GM18499 (cell line): ENCODE data around the gene PDF.
"Not testable (repeated sequence)": the region's sequence is repeated elsewhere in the genome, so short reads cannot be mapped to it uniquely, and the experiment has no call there.

Experiments
- ATAC-seq: cut with Tn5 transposase; IDR thresholded peaks from one replicate; pipeline ENCODE4 v1.9.1; 2021; ENCODE audit warnings: moderate number of reproducible peaks; ENCODE audit not compliant: insufficient read depth, unreplicated experiment

Gene PDF, protein sequence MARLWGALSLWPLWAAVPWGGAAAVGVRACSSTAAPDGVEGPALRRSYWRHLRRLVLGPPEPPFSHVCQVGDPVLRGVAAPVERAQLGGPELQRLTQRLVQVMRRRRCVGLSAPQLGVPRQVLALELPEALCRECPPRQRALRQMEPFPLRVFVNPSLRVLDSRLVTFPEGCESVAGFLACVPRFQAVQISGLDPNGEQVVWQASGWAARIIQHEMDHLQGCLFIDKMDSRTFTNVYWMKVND

DNA sequence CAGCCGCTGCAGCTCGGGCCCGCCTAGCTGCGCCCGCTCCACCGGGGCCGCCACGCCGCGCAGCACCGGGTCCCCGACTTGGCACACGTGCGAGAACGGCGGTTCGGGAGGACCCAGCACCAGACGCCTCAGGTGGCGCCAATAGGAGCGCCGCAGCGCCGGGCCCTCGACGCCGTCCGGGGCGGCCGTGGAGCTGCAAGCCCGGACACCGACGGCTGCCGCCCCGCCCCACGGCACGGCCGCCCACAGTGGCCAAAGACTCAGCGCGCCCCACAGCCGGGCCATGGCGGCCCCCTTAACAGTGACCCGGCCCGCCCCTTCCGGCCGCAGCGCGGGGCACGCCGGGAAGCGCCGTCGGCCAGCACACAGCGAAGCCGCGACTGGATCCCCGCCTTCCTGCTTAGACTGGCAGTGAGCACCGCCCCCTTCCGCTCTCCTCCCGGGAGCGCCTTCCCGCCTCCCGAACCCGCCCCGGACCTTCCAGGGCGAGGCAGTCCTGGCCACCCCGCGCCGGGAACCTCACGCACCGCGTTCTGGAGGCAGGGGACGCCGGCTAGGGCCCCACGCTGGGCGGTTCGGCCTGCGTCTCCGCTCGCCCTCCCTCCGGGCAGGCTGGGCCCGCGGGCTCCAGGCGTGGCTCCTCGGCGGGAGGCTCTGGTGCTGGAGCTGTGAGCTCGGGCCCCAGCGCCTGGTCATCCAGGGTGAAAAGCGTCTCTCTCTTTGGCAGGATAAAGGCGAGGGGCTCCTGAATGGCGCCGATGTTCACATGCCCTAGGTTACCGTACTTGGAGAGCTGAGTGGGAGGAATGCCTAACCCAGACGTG lies at the start of gene PDF:
Gene PDF, minus strand, starts transcription at position 303 of the 824 bp plus-strand sequence. Its CDS starts 18 bp downstream, at position 285.
- ATAC-seq: peak; percentile 58

DNA sequence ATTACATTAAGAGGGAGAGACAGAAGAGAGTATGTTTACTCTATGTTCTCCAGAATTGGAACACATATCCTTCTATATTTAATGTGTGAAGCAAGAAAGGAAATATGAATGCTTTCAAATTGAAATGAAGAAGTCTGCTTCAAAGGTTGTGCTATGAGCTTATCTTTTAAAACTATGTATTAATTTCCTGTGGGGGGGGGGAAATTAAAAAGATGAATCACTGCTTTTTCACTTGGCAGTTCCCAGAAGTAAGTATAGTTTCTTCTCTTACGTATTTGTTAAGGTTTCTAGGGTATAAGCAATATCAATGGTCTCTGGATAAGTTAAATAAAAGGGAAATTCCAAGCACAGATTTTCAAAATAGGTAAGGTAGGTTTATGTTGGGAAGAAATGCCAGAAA lies 48.4 kb upstream of the PDF start:
- no peak for ATAC-seq

DNA sequence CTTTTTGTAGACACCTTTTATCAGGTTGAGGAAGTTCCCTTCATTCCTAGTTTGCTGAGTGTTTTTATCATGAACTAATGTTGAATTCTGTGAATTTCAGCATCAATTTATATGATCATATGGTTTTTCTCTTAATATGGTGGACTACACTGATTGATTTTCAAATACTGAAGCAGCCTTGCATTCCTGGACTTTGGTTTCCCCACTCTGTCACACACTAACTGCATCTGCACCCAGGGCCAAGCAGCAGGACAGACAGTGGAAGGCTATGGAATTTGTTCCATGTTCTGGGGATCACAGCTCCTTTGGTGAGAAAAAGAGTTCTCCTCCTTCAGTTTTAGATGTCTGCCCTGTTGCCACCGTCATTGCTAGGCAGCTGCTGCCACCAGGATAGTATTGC lies 47.6 kb upstream of the PDF start:
- ATAC-seq: no peak

DNA sequence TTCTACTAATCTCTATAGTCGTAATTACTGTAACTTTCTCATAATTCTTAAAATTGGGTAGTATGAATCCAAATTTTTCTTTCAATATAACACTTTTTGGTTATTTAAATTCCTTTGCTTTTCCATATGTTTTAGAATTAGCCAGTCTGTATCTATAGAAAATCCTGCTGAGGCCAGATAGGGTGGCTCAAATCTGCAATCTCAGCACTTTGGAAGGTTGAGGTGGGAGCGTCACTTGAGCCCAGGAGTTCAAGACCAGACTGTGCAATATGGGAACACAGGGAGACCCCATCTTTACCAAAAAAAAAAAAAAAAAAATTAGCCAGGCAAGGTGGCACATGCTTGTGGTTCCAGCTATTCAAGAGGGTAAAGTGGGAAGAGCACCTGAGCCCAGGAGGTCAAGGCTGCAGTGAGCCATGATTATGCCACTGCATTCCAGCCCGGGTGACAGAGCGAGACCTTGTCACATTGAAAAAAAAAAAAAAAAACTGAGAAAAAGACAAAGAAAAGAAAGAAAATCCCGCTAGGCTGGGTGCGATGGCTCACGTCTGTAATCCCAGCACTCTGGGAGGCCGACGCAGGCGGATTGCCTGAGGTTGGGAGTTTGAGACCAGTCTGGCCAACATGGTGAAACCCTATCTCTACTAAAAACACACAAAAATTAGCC lies 46.1 kb upstream of the PDF start:
- no peak for ATAC-seq

DNA sequence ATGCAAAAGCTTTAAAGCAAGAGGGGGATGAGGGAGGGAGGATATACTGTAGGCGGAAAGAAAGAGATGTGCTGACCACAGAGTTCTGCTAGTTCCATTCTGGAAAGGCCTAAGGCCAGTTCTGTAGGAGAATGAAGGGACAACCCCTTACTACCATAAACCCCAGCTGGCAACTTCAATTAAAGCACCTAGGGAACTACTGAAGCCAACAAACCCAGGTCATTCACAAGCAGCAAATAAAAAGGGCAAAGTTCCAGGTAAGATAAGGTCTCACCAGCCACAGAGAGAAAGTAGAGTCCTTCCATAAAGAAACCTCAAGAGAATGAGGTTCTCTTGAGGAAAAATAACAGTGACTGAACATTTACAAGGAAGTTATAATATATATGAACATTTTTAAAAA lies 42.6 kb upstream of the PDF start:
- ATAC-seq: no peak

DNA sequence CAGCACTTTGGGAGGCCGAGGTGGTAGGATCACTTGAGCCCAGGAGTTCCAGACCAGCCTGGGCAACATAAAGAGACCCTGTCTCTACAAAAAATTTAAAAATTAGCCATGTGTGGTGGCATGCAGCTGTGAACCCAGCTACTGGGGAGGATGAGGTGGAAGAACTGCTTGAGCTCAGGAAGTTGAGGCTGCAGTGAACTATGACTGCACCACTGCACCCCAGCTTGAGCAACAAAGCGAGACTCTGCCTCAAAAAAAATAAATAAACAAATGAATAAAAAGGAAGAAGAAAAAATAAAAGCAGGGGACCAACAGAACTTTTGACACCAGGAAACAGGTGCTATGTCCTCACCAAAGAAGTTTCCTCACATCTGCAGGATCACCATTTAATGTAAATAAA lies 41.2 kb upstream of the PDF start:
- no peak for ATAC-seq

DNA sequence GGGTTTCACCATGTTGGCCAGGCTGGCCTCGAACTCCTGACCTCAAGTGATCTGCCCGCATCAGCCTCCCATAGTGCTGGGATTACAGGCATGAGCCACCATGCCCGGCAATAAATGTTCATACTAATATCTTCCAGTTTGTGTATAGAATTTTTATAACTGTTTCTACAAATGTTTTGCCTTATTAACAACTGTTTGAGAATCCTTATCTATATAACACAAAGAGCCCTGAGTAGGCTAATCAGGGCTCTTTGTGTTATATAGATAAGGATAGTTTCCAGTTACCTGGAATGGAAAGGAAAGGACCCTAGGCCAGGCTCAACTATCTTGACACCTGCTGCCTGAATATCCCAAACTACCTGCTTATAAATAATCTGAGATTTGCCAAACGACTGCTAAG lies 38.5 kb upstream of the PDF start:
- no peak for ATAC-seq

DNA sequence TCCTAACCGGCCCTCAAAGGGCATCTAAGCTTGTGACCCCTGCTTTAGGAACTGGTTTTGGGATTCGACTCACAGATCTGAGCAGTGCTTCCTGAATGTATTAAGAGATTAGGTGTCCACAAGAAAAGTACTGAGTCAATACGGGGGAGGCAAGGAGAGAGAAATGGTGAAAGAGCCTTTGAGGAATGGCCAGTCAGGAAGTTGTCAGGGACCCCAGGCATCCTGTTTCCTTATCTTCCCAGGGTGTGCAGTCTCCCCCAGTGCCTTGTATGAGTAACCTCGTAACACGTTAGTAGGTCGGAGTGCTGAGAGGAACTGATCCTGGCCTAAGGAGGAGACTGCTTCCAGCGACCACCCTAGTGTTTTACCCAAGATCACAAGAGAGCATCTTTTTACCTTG lies 37.6 kb upstream of the PDF start:
- no peak for ATAC-seq

DNA sequence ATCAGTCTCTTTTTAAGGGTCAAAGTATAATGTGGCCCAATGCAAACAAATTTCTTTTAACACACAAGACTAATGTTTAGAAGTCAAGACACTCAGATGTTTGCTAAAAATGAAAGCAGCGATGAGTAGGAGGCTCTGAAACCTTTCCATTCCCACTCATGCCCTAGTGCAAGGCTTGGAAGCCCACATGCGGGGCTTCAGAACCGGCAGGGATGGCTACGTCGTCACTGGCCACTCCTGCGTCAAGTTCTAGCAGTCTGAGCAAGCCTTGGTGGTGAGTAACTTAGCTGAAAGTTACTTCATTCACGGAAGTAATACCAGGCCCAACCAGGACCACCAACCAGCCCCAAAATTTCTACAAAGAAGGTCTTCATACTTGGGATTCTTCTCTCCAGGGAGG lies 36.0 kb upstream of the PDF start:
- no peak for ATAC-seq

DNA sequence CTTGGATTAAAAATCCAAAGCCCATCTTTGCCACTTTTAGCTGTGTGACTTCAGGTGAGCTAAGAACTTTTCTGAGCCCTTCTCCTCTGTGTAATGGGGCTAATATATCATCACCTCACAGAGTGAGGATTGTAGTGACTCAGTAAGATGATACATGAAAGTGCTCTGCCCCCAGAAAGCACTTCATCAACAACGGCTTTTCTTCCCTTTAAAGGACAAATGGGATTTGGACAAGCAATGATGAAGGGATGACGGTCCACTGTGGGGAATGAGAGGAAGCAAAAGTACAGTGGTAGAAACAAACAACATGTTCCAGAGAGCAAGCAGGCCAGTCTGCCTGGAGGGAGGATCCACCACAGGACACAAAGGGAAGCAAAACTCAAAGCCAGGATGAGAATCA lies 35.5 kb upstream of the PDF start:
- no peak for ATAC-seq

DNA sequence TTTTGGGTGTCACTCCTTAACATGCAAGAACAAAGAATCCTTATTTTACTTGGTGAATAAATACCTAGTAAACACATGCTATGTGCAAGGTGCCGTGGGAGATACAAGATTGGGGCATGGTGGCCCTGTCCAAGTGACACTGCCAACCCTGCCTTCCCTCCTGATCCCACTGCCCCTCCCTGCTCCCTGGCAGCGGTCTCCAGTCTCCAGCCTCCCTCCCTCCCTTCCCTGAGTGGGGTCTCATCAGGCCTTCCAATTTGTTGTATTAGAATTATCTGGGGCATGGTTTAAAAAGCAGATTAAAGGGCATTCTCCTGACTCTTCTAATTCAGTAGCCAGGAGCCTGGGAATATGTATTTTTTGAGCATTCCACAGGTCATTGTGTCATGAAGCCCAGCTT lies 33.7 kb upstream of the PDF start:
- no peak for ATAC-seq

DNA sequence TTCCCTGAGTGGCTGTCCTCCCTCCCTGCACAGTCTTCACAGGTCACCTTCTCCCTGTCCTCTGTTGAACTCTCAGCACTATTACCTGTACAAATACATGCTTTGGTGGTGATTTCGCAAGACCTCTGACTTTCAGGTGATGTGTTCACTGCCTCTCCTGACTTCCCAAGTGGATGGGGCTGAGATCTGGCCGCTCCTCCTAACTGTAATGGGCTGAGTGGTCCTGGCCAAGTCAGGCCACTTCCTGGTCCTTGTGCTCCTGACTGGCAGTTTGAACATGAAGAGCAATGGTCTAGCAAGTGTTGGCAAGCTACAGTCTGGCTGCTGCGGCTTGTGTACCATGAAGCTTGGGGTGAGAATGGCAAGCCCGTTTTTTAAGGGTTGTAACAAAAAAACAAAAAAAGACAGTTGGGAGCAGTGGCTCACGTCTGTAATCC lies 32.9 kb upstream of the PDF start:
- no peak for ATAC-seq

DNA sequence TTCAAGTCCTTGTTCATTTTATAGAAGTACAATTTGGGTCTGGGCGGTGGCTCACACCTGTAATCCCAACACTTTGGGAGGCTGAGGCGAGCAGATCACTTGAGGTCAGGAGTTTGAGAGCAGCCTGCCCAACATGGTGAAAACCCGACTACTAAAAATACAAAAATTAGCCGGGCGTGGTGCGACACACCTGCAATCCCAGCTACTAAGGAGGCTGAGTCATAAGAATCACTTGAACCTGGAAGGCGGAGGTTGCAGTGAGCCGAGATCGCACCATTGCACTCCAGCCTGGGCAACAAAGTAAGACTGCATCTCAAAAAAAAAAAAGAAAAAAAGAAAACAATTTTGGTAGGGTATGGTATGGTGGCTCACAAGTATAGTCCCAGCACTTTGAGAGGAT lies 29.7 kb upstream of the PDF start:
- ATAC-seq: not testable (repeated sequence)

DNA sequence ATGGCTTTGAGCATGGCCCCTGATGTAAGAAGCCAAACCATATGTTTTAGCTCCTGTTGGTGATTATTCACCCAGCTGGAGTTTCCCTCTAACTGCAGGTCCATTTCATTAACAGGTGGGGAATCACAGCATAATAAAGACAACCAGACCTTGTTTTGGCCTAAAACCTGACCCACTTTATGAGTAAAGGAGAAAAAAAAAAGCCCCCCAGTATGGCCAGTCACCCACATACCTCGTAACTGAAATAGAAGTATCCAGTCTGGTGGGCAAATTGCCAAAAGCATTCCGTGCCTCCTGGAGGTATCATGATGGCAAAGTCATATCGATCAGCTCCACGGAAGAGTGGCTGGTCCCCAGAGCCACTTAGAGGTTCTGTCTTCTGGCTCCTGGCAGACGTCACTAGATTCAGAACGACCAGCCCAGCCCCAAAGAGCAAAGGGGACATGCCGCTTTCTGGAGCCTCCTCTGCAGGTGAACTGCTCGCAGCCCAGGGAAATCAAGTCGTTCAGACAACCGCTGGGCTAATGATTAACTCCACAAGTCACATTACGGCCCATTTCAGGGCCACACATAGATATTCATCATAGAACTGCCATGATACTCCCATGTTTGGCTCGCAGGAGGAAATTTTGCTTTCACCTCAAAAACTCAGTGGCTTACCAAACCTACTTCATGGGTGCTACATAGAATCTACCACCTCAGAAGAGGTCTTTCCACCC lies 21.1 kb upstream of the PDF start, which contains the start of gene TMED6:
Gene TMED6, minus strand, starts transcription at position 478 of the 719 bp plus-strand sequence. Its CDS starts 33 bp downstream, at position 445.
- ATAC-seq: no peak

DNA sequence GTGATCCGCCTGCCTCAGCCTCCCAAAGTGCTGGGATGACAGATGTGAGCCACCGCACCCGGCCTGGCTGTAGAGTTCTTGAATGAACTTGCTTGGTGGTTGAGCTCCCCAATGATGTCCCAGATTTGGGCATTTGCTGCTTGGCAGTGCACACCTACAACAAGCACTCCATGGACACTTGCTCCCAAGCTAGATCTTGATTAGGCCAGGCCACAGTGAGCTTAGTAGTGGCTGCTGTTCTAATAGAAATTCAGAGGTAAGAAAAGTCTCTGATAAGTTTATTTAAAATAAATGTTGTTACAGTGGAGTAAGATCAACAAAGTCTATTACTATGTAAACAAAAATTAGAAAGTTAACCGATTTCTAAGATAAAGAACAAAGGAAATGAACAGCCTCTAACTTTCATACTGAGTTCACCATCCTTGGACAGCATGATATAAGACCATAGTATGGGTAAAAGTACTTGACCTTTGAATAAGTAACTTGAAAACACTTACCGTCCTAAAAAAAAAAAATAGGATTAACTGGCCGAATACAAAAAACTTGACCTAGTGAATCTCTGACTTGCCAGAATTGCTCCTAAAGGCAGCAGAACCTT lies 20.2 kb upstream of the PDF start:
- ATAC-seq: no peak

DNA sequence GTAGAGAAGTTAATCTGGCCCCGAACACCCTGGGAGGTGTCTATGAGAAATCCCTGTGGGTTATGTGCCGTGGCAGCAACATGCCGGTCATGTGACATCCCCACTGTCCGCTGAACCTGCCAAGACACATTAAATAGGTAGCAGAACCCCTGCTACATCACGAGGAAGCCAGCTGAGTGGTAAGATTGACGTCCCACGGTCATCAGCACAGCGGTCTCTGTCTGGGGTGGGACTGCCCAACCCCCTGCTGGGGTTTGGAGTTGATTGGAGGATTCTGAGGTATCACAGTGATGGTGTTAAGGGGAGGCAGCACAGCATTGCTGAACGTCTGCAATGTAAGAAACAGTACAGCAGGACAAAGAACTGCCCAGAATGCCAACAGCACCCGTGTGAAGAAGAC lies 19.1 kb upstream of the PDF start:
- ATAC-seq: no peak

DNA sequence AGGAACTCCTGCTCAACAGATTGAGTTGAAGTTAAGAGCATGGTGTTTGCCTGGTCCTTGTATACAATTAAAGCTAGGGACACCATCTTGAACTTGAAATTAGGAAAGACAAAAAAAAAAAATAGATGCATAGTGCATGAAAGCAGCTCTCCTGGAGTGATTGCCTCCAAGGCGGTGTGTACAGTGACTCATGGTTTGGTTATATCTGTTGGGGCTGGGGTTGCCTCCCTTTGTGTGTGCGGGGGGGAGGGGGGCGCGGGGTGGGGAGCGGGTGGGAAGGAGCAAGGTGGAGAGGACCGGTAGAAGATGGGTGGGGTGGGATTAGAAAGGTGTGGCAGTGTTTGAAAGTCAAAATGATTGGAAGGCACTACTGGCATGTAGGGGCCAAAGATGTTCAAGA lies 17.8 kb upstream of the PDF start:
- ATAC-seq: no peak

DNA sequence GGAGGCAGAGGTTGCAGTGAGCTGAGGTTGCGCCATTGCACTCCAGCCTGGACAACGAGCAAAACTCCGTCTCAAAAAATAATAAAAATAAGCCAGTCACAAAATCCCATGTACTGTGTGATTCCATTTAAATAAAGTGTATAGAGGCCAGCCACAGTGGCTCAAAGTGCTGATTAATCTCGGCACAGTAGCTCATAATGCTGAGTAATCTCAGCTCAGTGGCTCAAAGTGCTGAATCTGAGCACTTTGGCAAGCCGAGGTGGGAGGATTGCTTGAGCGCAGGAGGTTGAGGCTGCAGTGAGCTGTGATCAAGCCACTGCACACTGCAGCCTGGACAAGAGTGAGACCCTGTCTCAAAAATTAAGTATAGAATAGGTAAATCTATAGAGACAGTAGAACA lies 16.3 kb upstream of the PDF start:
- no peak for ATAC-seq

DNA sequence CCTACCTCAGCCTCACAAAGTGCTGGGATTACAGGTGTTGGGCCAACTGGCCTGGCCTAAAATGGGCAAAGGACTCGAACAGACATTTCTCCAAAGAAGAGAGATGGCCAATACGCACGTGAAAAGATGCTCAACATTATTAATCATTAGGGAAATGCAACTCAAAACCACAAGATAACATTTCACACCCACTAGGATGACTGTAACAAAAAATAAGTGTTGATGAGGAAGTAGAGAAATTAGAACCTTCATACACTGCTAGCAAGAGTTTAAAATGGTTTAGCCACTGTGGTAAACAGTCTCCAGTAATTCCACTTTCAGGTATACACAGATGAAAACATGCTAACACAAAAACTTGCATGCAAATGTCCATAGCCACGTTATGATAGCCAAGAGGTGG lies 15.5 kb upstream of the PDF start:
- no peak for ATAC-seq

DNA sequence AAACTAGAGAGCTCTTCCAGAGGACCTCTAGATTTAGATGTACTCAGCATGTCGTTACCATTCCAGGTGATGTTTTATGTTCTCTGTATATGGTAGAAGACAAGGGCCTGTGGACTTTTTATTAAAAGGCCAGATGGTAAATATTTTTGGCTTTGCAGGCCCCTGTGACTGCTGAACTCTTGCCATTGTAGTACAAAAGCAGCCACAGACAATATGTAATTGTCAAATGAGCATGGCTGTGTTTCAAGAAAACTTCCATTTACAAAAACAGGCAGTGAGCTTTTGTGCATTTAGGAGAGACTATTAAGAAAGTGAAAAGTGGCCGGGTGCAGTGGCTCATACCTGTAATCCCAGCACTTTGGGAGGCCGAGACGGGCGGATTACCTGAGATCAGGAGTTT lies 13.8 kb upstream of the PDF start:
- ATAC-seq: no peak
